ENCODE data around the gene ADGRG3. TPM values are rescaled to one million over a fixed set of nuclear protein-coding genes. Genes with fewer than 3 reads are reported as not detected.
A peak's percentile ranks its signal among the peaks of the same experiment; 100 is the strongest.

ADGRG3 gene
- total and polyA plus RNA-seq, 2 of the 8 experiments (the other 6 are each of a cell fraction or from before 2014, with no cell fraction given), result 0.28 to 0.98 TPM

GRCh38 chr16:57722210-57722499, 54.0 kb downstream of the ADGRG3 start:
- Histone ChIP-seq H3K27me3 (replicated peaks in 1 of 4; ENCODE audit: control insufficient read depth in 3 of 4, extremely low read depth in 1 of 4, insufficient read depth in 3 of 4, low read length in 3 of 4) (no peaks in the 10 kb centered on the region; a peak in 1 of 7 replicates), H3K79me1 (ENCODE audit: low read depth, low read length) (no peaks in the 10 kb centered on the region), H3K4me1 (replicated peaks in 1 of 4; ENCODE audit: control insufficient read depth in 3 of 4, insufficient read depth in 4 of 4, low read length in 3 of 4) (no peaks in the 10 kb centered on the region), H4K20me1 (replicated peaks in 1 of 2; ENCODE audit: control insufficient read depth in 1 of 2, insufficient read depth in 2 of 2, low read length in 2 of 2) (no peaks in the 10 kb centered on the region), H3K79me2 (ENCODE audit: control insufficient read depth in 1 of 2, insufficient read depth in 2 of 2, low read length in 2 of 2) (no peaks in the 10 kb centered on the region), H4K8ac (ENCODE audit: extremely low read depth, insufficient read depth, low read length) (peak overlapping the region; percentile 11; the same call in 1 of the 2 replicates), H2BK15ac (ENCODE audit: low read length) (no peak overlapping the region), H2BK12ac (ENCODE audit: low read depth, low read length) (no peak overlapping the region), H3K9ac (replicated peaks in 1 of 4; ENCODE audit: extremely low read depth in 1 of 4, low read depth in 3 of 4, low read length in 3 of 4) (no peak overlapping the region), H3K4ac (replicated peaks; ENCODE audit: insufficient read length, low read depth, low read length) (no peak overlapping the region), H3K4me3 (ENCODE audit: extremely low read depth in 1 of 4, insufficient read depth in 2 of 4, low read depth in 3 of 4, low read length in 4 of 4) (no peak overlapping the region), H3K14ac (ENCODE audit: insufficient read length) (no peak overlapping the region), H2BK20ac (ENCODE audit: low read length) (no peak overlapping the region), H2AFZ (ENCODE audit: low read length) (no peak overlapping the region), H3K23me2 (ENCODE audit: low read depth, low read length) (no peaks in the 10 kb centered on the region), H2BK120ac (replicated peaks; ENCODE audit: low read depth, low read length) (no peak overlapping the region), H3K27ac (ENCODE audit: low read depth, low read length) (no peak overlapping the region), H3K4me2 (ENCODE audit: insufficient read depth in 1 of 2, low read depth in 2 of 2, low read length in 2 of 2) (no peak overlapping the region), H2BK5ac (ENCODE audit: low read depth, low read length) (no peak overlapping the region), H3K9me3 (ENCODE audit: insufficient read depth in 2 of 2, low read depth in 1 of 2, low read length in 1 of 2) (no peaks in the 10 kb centered on the region), H2AK5ac (ENCODE audit: low read depth, low read length) (no peak overlapping the region), H3K56ac (replicated peaks; ENCODE audit: insufficient read length, low read depth, low read length) (no peak overlapping the region), H3K36me3 (ENCODE audit: control insufficient read depth in 2 of 4, insufficient read depth in 4 of 4, low read length in 3 of 4) (no peaks in the 10 kb centered on the region), H4K5ac (ENCODE audit: insufficient read length, low read depth, low read length) (no peak overlapping the region), H3K23ac (ENCODE audit: insufficient read length) (no peak overlapping the region), H4K91ac (replicated peaks; ENCODE audit: insufficient read length, low read length) (no peak overlapping the region), H3K18ac (ENCODE audit: extremely low read depth, low read length) (no peak overlapping the region)
- 90% methylated on average over 2 of the region's 2 CpGs; no CpG with 5 or more reads in 1 of the 2 experiments for WGBS, 2 experiments (ENCODE audit: extremely low coverage in 1 of 2, insufficient coverage in 1 of 2, insufficient read length in 1 of 2, insufficient replicate concordance in 2 of 2, low coverage in 1 of 2, low lambda C conversion rate in 2 of 2, missing lambda C conversion rate in 1 of 2)
- ChIA-PET CTCF (ENCODE audit: partially characterized antibody) (interaction anchor here (1.0 to 6.6 kb wide), 14 partner anchors 13 to 306 kb away, joined by 3 to 48 read pairs (median 5); no protein-coding TSS in a partner anchor), POLR2A (ENCODE audit: partially characterized antibody) (interaction anchor here (0.9 kb wide), 1 partner anchor 13 kb away, joined by 4 read pairs; no protein-coding TSS in a partner anchor)
- no peak for FAIRE-seq
- no peak for DNase-seq (ENCODE audit: low read depth in 1 of 2, low spot score in 2 of 2)
- TF ChIP-seq EZH2 (IDR thresholded peaks at IDR 0.05; ENCODE audit: low read depth, low read length, severe bottlenecking) (no peak), RAD21 (IDR thresholded peaks at IDR 0.05 in 1 of 2, conservative IDR thresholded peaks at IDR 0.05 in 1 of 2; ENCODE audit: low read depth in 2 of 2, low read length in 2 of 2) (0 out of 4 replicates have a peak, but pooled peaks of 1 of the 2 experiments have one; percentile 14), JUN (IDR thresholded peaks at IDR 0.05; ENCODE audit: low read depth, low read length) (no peak), SUZ12 (IDR thresholded peaks at IDR 0.05; ENCODE audit: low read length) (no peak)
